Fibroblast of mammary gland (primary cell): Measurements from ENCODE around the gene PCYT2.

Experiments
- DNase-seq: peaks from one replicate; pipeline ENCODE4 v3.0.0-alpha.2; 2010; ENCODE audit warnings: low read depth
- H3K4me3 ChIP-seq: 2 replicates; pipeline ENCODE4 v1.5.1; 2011; ENCODE audit warnings: low read depth, mild to moderate bottlenecking, low read length, moderate library complexity; ENCODE audit not compliant: control insufficient read depth
- TF ChIP-seq, protein P1 (sequence below): conservative IDR thresholded peaks from 2 replicates; pipeline ENCODE4 v1.5.1; 2011; ENCODE audit warnings: low read depth, low read length, inconsistent platforms; ENCODE audit not compliant: control insufficient read depth, insufficient read depth

The PCYT2 gene

DNA sequence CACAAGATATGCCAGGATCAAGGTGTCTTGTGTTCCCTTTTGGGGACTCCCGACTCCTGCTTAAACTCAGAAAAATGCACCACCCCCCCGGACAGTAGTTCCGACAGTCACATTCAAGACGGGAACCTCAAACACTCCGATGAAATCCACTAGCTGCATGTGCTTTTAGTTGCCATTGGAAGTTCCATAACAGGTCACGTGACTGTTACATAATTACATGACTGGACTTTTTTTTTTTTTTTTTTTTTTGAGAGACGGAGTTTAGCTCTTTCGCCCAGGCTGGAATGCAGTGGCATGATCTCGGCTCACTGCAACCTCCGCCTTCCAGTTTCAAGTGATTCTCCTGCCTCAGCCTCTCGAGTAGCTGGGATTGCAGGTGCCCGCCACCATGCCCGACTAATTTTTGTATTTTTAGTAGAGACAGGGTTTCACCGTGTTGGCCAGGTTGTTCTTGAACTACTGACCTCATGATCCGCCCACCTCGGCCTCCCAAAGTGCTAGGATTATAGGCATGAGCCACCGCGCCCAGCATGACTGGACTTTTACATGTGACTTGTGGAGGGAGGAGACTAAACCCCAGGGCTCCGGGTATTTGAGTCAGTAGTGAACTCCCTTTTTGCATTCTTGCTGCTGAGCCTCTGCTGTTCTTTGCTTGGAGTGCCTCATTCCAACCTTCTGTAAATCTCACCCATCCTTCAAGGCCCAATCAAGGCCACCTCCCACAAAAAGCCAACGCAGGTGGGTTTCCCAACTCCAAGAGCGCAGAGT is 5.2 kb upstream of the PCYT2 start:
- peak; percentile 83 for DNase-seq
- H3K4me3 ChIP-seq = peak overlapping the region; percentile 60
- TF ChIP-seq, protein P1, sequence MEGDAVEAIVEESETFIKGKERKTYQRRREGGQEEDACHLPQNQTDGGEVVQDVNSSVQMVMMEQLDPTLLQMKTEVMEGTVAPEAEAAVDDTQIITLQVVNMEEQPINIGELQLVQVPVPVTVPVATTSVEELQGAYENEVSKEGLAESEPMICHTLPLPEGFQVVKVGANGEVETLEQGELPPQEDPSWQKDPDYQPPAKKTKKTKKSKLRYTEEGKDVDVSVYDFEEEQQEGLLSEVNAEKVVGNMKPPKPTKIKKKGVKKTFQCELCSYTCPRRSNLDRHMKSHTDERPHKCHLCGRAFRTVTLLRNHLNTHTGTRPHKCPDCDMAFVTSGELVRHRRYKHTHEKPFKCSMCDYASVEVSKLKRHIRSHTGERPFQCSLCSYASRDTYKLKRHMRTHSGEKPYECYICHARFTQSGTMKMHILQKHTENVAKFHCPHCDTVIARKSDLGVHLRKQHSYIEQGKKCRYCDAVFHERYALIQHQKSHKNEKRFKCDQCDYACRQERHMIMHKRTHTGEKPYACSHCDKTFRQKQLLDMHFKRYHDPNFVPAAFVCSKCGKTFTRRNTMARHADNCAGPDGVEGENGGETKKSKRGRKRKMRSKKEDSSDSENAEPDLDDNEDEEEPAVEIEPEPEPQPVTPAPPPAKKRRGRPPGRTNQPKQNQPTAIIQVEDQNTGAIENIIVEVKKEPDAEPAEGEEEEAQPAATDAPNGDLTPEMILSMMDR = no peak

DNA sequence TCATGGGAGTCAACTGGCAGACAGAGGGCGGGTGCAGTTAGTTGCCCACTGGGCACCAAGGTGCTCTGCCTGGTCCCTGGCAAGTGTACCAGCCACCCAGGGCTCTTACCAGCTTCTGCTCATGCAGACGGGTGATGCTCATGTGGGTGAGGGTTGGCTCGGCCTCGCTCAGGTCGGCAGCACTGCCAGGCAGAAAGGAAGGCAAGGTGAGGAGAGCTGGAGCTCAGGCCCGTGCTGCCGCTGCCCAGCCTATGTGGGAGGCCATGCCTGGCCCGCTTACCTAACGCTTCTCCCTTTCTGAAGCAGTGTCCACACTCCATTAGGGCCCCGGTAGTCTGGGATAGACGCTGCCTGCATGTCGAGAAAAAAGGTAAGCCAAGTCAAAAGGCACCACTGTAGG is 4.1 kb upstream of the PCYT2 start:
- TF ChIP-seq, protein P1 = no peak
- no peak for DNase-seq
- H3K4me3 ChIP-seq = no peak overlapping the region

DNA sequence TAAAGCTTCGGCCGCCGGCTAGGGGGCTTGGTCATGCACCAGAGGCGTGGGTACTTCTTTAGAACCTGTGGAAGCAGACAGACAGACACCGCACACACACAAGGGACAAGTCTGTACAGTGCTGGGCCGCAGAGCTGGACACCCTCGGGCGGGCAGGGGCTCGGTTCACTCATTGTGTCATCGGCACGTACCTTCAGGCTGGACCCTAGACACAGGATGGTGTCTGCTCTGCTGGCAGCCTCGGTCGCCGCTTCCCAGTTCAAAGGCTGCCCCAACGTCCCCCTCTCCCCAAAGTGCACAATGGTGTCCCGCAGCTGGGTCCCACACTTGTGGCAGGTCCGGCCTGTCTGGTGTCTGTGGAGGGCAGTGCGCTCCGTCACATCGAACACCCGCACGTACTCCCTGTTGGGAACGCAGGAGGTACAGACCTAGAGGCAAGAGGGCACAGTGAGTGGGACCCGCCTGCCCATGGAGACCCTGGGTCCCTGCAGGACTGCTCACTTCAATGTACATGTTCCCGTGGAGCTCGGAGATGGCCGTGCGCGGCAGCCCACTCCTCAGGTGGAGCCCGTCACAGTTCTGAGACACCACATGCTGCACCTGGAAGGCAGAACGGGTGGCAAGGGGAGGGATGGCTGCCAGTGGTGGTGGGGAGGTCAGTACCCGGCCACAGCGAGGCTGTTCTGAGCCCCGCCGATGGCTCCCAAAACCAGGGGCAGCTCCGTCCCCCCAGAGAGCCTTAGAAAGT is 3.1 kb upstream of the PCYT2 start:
- TF ChIP-seq, protein P1 = no peak
- no peak for DNase-seq
- H3K4me3 ChIP-seq = no peak overlapping the region

DNA sequence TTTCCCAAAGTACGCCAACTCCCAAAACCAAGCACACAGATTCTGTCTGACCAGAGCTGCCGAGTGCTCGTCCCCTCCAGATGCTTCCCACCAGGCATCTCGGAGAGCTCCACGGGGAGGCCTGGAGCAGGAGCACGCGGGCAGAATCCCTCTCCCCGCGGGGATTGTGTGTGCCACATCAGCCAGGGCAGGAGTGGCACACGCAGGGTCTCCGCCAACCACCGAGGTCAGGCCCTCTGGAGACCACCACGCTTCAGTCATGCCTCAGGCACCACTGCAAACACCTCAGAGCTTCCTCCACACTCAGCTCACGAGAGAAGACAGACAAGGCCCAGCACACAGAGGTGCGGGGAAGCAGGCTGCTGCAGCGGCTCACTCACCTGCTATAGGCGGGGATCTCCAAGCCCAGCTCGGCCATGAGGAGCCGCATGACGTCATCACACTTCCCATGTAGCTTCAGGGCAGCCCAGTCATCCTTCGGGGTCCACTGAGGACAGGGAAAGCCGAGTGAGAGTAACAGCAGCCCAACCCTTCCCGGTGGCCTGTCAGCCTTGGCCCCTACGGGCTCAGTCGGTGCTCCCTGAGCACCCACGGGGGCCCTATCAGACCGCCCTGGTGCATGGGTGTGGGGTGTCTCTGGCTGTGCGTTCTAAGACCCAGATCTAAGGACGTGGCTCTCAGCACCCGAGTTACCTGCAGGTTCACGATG is 2.3 kb upstream of the PCYT2 start:
- TF ChIP-seq, protein P1 = no peak
- no peak for DNase-seq
- H3K4me3 ChIP-seq = no peak overlapping the region

DNA sequence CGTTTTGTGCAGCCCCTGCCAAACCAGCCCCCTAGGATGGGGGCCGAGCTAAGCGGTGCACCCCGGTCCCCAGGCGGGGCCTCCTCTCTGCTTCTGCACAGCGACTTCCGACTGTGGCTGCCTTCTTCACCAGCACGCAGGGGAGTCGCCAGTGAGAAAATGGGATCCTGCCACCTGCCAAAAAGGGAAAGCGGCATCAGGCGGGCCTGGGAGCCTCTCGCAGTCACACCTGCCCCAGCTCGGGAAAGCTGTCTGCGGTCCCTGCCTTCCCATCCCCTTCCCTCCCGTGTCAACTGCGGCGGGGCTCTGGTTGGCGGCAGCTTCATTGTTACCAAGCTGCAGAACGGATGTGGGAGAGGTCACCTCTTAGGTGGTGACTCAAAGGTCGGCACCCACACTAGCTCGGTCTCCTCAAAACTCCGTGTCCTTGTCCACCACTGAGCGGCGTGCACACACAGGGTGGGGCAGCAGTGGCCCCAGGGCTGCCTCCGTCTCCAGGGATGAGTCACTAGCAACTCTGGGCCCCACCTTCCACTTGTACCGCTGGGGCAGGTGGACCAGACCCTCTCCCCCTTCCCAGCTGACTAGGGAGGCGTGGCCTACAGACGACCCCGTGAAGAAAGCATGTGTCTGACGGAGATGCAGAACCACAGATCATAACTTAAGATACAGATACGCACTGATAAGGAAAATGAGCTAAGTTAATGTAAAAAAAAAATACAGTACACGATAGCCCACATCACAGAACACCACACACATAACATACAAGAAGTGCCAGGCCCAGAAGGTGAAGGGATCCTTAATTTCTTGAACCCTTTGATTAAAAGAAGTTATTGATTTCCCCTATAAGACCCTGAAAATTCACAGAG is 1.5 kb upstream of the PCYT2 start:
- H3K4me3 ChIP-seq = no peak overlapping the region
- no peak for DNase-seq
- TF ChIP-seq, protein P1 = no peak

DNA sequence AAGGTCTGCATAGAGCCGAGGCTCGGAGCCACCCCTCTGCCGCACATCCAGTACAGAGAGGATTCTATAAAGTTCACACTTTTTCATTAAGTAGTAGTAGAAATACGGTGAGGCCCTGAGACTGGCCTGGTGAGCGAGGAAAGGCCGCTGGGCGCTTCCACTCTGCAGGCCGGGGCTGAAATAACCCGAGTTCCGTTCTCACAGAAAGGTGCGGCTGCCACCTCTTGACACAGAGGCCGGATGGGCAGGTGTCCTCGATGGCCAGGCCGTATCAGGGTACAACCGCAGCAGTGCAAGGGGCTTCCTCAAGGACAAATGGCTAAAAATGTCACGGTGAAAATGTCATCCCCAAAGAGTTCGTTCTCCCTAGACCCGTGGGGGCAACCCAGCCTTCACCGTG is 770 bp upstream of the PCYT2 start:
- H3K4me3 ChIP-seq = no peak overlapping the region
- TF ChIP-seq, protein P1 = no peak
- no peak for DNase-seq
